ENCODE measurements around the gene DRAP1.
"Not testable (repeated sequence)": the region's sequence is repeated elsewhere in the genome, so short reads cannot be mapped to it uniquely, and the experiment has no call there.

Gene DRAP1

DNA sequence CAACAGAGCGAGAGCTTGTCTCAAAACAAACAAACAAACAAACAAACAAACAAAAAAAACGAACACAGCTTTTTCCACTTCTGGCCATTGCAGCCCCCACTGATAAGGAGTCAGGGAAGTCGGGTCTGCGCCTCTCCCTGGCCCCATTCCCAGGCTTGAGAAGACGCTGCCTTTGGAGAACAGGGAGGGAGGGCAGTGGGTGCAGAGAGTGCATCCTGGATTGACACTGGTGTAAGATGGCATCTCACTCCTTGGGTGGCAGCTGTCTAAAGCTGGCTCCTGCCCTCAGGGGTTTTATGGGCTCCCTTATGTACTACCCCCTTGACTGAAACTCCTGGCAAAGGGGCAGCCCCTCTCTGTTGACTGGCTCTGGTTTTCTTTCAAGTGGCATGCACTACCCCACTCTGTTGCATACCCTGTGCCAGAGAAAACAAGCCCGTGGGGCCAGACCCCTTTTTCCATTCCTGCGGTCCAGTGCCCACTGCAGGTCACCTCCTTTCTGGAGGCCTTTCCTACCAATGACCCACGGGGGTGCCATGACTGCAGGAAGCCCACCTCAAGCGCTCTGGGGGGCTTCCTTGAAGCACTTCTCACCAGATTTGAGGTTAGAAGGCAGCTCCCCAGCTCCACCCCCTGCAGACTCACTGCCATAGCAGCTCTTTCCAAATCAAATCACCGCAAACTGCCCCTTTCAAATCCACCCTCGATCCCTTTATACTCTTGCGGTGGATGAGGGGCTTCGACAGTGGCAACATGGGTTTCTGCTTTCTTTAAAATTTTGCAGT, 12.7 kb downstream of the DRAP1 start:
- no peak for DNase-seq (ENCODE audit: low read depth)

DNA sequence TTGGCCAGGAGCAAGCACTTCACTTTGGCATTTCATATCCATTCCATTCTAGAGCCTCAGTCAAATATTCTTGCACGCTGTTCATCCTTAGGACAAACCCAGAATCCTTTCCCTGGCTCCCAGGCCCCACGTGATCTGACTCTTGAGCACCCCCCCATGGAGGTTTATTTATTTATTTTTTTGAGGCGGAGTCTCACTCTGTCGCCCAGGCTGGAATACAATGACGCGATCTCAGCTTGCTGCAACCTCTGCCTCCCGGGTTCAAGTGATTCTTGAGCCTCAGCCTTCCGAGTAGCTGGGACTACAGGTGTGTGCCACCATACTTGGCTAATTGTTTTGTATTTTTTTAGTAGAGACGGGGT, 13.3 kb downstream of the DRAP1 start:
- DNase-seq (ENCODE audit: low read depth), result no peak

DNA sequence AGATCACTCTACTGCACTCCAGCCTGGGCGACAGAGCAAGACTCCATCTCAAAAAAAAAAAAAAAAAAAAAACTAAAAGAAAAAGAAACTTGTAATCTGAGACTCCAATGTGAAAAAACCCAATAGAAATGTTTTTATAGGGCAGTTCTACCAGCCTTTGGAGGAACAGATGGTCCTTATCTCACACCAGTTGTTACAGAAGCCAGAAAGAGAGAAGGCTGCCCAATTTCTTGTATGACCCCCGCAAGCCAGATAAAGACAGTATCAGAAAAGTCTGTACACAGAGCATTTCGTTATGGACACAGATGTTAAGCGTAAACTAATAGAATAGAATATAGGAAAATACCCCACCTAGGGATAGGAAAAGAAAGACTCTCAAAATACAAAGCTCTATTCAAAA, 14.8 kb downstream of the DRAP1 start:
- DNase-seq (ENCODE audit: low read depth), result no peak

GRCh38 chr11:65937766-65938165, 18.5 kb downstream of the DRAP1 start:
- no peak for DNase-seq (ENCODE audit: low read depth)

DNA sequence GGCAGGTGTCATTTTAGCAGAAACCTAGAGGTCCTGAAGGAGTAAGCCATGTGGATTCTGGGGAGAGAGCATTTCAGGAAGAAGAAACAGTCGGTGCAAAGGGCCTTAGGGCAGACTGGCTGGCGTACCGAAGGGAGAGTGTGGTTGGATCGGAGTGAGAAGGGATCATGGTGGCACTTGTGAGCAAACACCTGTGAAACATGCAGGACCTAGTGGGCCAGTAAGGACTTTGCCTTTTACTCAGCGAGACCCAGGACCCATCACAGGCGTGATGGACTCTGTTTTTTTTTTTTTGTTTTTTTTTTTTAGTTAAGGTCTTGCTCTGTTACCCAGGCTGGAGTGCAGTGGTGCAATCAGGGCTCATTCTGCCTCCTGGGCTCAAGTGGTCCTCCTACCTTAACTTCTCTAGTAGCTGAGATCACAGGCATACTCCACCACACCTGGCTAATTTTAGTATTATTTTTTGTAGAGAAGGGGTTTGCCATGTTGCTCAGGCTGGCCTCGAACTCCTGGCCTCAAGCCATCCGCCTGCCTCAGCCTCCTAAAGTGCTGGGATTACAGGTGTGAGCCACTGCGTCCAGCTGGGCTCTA, 22.6 kb downstream of the DRAP1 start:
- no peak for DNase-seq (ENCODE audit: low read depth)

DNA sequence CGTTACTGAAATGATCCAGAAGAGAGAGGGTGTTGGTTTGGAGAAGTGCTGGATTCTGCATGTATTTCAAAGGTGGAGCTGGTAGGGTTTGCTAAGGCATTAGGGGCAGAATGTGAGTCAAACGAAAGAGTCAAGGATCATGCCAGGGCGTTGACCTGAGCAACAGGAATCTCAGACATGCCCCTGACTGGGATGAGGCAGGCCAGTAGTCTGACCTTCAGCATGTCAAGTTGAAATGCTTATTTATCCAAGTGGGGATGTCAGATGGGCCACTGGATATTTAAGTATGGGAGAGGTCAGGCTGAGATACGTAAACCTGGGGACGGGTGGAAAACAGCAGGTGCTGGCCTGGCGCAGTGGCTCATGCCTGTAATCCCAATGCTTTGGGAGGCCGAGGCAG, 23.3 kb downstream of the DRAP1 start:
- no peak for DNase-seq (ENCODE audit: low read depth)

- no peak for DNase-seq (ENCODE audit: low read depth)
Observed at GRCh38 chr11:65944191-65944590, 25.0 kb downstream of the DRAP1 start.

DNA sequence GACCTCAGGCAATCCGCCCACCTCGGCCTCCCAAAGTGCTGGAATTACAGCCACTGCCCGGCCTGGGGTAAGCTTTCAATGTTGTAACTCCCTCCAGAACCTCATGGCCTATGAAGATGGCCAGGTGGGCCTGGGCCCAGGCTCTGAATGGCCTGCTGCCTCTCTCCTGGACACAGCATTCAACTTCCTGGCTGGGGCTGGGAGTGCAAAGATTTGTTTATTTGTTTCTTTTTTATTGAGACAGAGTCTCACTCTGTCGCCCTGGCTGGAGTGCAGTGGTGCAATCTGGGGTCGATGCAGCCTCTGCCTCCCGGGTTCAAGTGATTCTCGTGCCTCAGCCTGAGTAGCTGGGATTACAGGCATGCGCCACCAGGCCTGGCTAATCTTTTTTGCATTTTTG, 25.5 kb downstream of the DRAP1 start:
- DNase-seq (ENCODE audit: low read depth), result no peak

- DNase-seq (ENCODE audit: low read depth), result no peak
Observed at GRCh38 chr11:65945430-65945911, 26.2 kb downstream of the DRAP1 start, which contains the start of gene TSGA10IP. TSGA10IP (plus strand) TSS chr11:65945480; CDS start chr11:65945676, 196 bp downstream.

DNA sequence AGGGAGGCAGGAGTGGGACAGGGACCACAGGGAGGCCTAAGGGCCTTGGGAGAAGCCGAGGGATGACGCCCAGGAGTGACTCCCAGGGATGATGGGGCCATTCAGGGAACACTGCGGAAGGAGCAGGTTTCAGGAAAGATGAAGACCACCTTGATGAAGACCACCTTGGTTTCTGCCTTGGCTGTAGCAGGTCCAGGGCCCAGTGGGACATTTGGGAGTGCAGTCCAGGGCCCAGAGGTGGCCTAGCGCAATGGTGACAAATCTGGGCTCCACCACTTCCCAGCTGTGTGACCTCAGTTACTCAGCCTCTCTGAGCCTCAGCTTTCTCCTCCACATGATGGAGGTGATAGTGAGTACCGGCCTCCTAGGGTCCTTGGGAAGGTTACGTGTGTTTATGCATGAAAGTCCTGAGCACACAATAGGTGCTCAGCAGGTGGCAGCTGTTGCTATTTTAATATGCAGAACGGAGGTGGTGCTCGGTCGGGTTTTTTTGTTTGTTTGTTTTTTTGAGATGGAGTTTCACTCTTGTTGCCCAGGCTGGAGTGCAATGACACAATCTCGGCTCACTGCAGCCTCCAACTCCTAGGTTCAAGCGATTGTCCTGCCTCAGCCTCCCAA, 26.8 kb downstream of the DRAP1 start:
- DNase-seq (ENCODE audit: low read depth), result no peak

DNA sequence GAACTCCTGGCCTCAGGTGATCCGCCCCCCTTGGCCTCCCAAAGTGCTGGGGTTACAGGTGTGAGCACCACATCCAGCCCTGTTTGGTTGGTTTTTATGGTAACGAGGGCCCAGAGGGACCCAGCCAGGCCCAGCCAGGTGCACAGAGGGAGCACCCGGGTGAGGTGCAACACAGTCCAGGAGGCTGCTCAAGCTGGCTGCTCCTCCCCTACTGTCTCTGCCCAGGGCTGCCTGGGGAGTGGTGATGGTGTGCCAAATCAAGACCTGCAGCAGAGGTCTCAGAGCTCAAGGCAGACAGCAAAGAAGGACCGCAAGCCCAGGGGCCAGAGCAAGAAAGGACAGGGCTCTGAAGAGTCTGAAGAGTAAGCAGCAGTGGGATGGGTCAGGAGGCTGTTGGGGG, 27.4 kb downstream of the DRAP1 start:
- no peak for DNase-seq (ENCODE audit: low read depth)

DNA sequence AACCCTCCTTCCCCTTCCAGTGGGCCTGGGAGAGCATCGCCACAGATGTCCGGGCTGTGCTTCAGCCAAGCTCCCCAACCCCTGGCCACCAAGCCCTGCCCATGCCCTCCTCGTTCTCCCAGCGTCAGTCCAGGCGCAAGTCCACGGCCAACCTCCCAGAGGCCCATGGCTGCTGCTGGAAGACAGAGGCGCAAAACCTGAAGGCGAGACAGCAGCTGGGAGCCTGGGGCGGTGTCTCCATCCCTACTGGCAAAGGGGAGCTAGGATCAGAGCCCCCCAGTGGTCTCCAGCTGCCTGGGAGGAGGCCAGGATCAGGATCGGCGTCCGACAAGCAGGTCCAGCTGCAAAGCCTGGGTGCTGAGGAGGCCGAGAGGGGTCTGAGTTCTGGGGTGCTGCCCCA, 27.9 kb downstream of the DRAP1 start:
- no peak for DNase-seq (ENCODE audit: low read depth)

DNA sequence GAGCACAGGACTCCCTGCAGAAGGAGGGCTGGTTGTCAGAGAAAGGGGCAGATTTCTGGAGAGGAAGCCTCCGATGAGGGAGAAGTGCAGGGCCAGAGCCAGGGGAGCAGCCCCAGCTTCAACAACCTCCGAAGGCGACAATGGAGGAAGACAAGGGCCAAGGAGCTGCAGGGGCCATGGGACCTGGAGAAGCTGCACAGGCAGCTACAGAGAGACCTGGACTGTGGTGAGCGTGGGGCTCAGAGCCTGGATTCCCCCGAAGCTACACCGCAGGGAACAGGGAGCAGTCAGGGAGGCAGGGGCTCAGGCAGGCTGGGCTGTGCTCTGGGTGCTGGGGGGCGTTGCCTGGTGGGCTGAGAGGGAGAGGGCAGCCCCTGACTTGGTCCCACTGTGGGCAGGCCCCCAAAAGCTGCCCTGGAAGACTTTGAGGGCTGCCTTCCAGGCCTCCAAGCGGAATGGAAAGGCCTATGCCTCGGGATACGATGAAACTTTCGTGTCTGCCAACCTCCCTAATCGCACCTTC, 28.4 kb downstream of the DRAP1 start:
- DNase-seq (ENCODE audit: low read depth), result no peak

GRCh38 chr11:65950711-65951110, 31.5 kb downstream of the DRAP1 start:
- DNase-seq (ENCODE audit: low read depth), result not testable (repeated sequence)

DNA sequence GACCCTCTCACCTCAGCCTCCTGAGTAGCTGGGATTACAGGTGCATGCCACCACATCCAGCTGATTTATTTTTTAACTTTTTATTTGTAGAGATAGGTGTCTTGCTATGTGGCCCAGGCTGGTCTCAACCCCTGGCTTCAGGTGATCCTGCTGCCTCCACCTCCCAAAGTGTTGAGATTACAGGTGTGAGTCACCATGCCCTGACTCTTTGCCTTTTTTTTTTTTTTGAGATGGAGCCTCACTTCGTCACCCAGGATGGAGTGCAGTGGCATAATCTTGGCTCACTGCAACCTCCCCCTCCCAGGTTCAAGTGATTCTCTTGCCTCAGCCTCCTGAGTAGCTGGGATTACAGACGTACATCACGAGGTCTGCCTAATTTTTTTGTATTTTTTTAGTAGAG, 32.4 kb downstream of the DRAP1 start:
- not testable (repeated sequence) for DNase-seq (ENCODE audit: low read depth)

GRCh38 chr11:65952052-65952521, 32.9 kb downstream of the DRAP1 start:
- no peak for DNase-seq (ENCODE audit: low read depth)

GRCh38 chr11:65953471-65953870, 34.2 kb downstream of the DRAP1 start:
- DNase-seq (ENCODE audit: low read depth), result no peak

- DNase-seq (ENCODE audit: low read depth), result no peak
Observed at GRCh38 chr11:65954771-65955170, 35.5 kb downstream of the DRAP1 start.

GRCh38 chr11:65958291-65958690, 39.1 kb downstream of the DRAP1 start:
- DNase-seq (ENCODE audit: low read depth), result no peak

DNA sequence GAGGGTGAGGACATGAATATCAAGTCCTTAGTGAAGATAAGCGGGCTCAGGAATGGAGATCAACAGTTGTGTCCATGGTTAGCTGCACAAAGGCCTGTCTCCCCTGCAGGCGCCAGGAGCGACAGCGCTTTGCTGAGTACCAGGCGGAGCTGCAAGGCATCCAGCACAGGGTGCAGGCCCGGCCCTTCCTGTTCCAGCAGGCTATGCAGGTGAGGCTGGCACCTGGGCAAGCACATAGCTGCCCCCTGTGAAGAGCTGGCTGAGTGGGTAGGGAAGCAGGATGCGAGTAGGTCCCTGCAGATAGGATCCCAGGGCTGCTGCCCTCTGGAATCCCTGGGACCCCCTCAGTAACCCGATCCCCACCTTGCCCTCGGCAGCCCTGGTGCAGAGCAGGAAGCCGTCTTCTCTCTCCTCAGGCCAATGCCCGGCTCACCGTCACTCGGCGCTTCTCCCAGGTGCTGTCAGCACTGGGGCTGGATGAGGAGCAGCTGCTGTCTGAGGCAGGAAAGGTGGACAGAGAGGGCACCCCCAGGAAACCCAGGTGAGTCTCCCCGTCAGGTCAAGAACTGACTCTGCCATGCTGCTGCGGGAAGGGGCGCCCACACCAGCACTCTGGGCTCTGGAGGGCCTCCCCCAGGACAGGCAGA, 39.7 kb downstream of the DRAP1 start:
- DNase-seq (ENCODE audit: low read depth), result no peak

DNA sequence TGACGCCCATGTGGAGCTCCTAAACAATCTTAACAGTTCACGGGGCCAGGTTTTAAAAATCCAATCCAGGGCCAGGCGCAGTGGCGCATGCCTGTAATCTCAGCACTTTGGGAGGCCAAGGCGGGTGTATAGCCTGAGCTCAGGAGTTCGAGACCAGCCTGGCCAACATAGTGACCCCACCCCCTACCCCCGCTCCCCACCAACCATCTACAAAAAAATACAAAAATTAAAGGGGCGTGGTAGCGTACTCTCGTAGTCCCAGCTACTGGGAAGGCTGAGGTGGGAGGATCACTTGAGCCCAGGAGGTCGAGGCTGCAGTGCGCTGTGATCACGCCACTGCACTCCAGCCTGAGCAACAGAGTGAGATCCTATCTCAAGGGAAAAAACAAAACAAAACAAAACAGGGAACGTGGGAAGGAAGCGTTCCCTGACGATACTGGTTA, 41.6 kb downstream of the DRAP1 start:
- no peak for DNase-seq (ENCODE audit: low read depth)

Data from activated T-cell treated with anti-CD3 and anti-CD28 coated beads for 24 hours (primary cell).